Stimulated activated CD4-positive, alpha-beta T cell treated with anti-CD3 and anti-CD28 coated beads, Interleukin-4, amount 100 ng/mL, for 48 hours (primary cell): Measurements from ENCODE around the gene RPL36AL.

Experiments used
- DNase-seq, 2 donors: peaks; one replicate each; pipeline ENCODE4 v3.0.0-alpha.2; 2020; ENCODE audit warnings: low read depth in 2 of 2

Gene RPL36AL

DNA sequence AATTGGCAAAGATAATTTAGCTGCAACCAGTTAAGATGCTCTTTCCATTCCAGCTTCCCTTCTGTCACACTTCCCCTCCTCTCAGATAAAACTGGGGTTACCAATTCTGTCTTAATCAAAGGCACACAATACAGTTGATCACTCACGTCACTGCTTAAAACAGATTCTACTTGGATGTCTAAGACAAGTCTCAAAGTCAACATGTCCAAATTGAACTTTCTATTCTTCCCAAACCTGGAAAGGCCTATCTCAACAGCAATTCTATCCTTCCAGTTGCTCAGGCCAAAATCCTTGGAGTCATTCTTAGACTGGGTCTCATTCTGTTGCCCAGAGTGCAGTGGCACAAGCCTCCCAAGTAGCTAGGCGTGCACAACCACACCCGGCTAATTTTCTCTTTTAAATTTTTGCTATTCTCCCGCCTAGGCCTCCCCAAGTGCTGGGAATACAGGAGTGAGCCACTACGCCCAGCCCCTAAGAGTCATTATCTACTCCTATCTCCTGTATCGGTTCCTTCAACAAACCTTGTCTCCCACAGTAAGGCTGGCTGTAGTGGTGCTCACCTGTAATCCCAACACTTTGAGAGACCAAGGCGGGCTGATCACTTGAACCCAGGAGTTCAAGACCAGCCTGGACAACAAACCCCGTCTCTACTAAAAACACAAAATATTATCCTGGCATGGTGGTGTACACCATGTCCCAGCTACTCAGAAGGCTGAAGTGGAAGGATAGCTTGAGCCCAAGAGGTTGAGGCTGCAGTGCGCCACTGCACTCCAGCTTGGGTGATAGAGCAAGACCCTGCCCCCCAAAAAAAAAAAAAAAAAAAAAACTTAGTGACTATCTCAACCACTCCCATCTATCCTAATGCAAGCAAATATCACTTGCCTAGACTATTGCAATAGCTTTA, 39.0 kb downstream of the RPL36AL start:
- no peak for DNase-seq

DNA sequence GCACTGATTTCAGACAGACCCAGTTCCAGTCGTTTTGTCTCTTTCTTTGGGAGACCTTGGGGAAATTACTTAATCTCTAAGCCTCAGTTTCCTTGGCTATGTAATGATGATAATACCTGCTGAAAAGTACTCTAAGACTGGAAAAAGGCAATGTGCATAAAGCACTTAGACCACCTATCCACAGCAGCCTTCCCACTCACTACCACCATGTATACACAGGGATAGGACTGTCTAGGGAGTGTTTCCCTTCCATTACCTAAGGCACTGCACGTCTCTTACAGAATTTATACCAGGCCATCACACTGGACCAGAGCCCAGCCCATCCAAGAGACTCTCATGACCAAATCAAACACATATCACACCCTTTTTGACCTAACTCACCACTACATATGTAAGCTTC, 40.6 kb downstream of the RPL36AL start:
- no peak for DNase-seq

DNA sequence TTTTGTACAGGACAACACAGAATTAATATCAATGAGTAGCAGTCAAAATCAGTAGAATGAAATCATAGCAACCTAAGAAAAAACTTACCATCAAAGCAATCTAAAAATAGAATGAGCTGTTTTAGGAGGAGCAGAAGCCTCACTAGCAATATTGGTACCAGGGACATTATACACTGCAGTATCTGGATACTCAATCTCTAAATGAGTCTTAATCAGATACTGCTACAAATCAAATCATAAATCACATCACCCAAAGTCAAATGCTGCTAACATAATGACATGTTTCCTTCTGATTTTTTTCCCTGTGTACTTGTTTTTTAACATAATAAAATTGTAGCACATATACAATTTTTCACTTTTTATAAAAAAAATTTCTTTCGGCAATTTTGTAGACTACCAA, 42.3 kb downstream of the RPL36AL start:
- no peak for DNase-seq

DNA sequence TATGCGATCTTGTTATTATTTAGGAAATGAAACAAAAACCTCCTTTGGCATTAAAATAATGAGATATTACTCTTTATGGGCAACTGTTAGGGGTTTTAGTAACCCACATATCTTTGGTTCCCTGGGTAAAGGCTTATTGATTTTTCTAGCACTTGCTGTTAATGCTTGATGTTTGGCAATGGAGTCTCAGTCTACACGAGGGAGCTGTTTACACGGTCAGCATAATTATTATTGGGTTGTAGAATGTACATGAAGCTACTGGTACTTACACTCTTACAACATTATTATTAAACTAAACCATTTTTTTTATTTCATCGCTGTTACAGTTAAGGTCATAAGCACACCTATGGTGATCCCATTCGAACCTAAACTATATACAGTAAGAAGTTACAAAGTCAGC, 46.4 kb downstream of the RPL36AL start:
- DNase-seq: no peak

DNA sequence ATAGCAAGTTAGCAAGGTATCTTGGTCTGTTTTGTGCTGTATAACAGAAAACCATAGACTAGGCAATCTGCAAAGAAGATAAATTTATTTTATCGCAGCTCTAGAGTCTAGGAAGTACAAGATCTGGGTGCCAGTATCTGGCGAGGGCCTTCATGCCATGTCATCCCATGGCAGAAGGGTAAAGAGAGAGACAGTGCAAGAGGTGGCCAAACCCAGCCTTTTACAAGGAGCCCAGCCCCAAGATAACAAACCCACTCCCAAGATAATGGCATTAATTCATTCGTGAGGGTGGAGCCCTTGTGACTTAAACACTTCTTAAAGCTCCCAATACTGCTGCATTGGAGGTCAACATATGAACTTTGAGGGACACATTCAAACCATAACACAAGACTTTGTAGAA, 51.1 kb downstream of the RPL36AL start:
- DNase-seq: no peak
